IMR-90 (cell line): Measurements from ENCODE around the gene RRAGD. TPM values are rescaled to one million over a fixed set of nuclear protein-coding genes. Genes with fewer than 3 reads are reported as not detected.

ENCODE experiments used
- ATAC-seq: fragments of 200-7000 bp; cut with Tn5 transposase; 2 replicates; pipeline ENCODE4 v1.9.1; 2020; ENCODE audit warnings: low read depth, mild to moderate bottlenecking, moderate library complexity
- BruUV-seq: library from RNA; stranded (reverse); fragments of 400-500 nt; replicated peaks from 2 replicates; lab custom pipeline; 2021; lab: Mats Ljungman, UMichigan
- CTCF ChIA-PET: fragments of 300-600 bp; formaldehyde crosslinking; extraction: SDS; loops from one replicate; lab custom pipeline; 2021; ENCODE audit warnings: antibody characterized with exemption; lab: Yijun Ruan, JAX
- POLR2A ChIA-PET: fragments of 300-600 bp; sonication (Branson Sonifier 250); formaldehyde crosslinking; loops from one replicate; lab custom pipeline; 2022; ENCODE audit warnings: antibody characterized with exemption; ENCODE audit not compliant: unreplicated experiment; lab: Charles Lee
- DNase-seq: peaks from one replicate; pipeline ENCODE4 v3.0.0; 2013
- H2AFZ ChIP-seq: replicated peaks from 2 replicates; pipeline ENCODE3; 2013; ENCODE audit warnings: low read length, mild to moderate bottlenecking; ENCODE audit not compliant: poor library complexity
- H2AK5ac ChIP-seq: 2 replicates; pipeline ENCODE4 v1.6.1; 2013; ENCODE audit warnings: low read depth, low read length, inconsistent platforms
- H2AK9ac ChIP-seq: replicated peaks from 2 replicates; pipeline ENCODE3; 2013; ENCODE audit warnings: mild to moderate bottlenecking, low read depth, low read length, moderate library complexity; ENCODE audit not compliant: poor library complexity
- H2BK120ac ChIP-seq: 2 replicates; pipeline ENCODE4 v1.6.1; 2013; ENCODE audit warnings: low read depth, low read length, inconsistent platforms
- H2BK15ac ChIP-seq: 3 replicates; pipeline ENCODE4 v1.6.1; 2013; ENCODE audit warnings: low read depth, low read length, inconsistent platforms
- H2BK20ac ChIP-seq: 2 replicates; pipeline ENCODE4 v1.6.1; 2013; ENCODE audit warnings: low read depth, mild to moderate bottlenecking, inconsistent platforms, low read length, moderate library complexity
- H2BK5ac ChIP-seq: 2 replicates; pipeline ENCODE4 v1.6.1; 2013; ENCODE audit warnings: mild to moderate bottlenecking, low read depth, low read length, inconsistent platforms; ENCODE audit not compliant: poor library complexity, severe bottlenecking
- H3K14ac ChIP-seq: replicated peaks from 2 replicates; pipeline ENCODE4 v1.6.1; 2013; ENCODE audit warnings: low read depth, low read length, inconsistent platforms
- H3K18ac ChIP-seq: 2 replicates; pipeline ENCODE4 v1.6.1; 2013; ENCODE audit warnings: low read depth, low read length, control low read depth
- H3K23ac ChIP-seq: 2 replicates; pipeline ENCODE4 v1.6.1; 2013; ENCODE audit warnings: low read depth, low read length, inconsistent platforms
- H3K27ac ChIP-seq: 2 replicates; pipeline ENCODE4 v1.5.1; 2013; ENCODE audit warnings: mild to moderate bottlenecking, control low read depth, low read length; ENCODE audit not compliant: insufficient read depth
- H3K27me3 ChIP-seq: 2 replicates; pipeline ENCODE4 v1.6.1; 2013; ENCODE audit warnings: low read length; ENCODE audit not compliant: control insufficient read depth, insufficient read depth
- H3K36me3 ChIP-seq: 2 replicates; pipeline ENCODE4 v1.6.1; 2013; ENCODE audit warnings: low read length, mixed read lengths; ENCODE audit not compliant: control insufficient read depth, insufficient read depth
- H3K4ac ChIP-seq: 2 replicates; pipeline ENCODE4 v1.6.1; 2013; ENCODE audit warnings: low read depth, low read length, inconsistent platforms
- H3K4me1 ChIP-seq: 2 replicates; pipeline ENCODE4 v1.6.1; 2013; ENCODE audit warnings: low read length, mixed read lengths; ENCODE audit not compliant: control insufficient read depth, insufficient read depth
- H3K4me2 ChIP-seq: 2 replicates; pipeline ENCODE4 v1.6.1; 2013; ENCODE audit warnings: low read depth, mild to moderate bottlenecking, control low read depth, low read length, moderate library complexity
- H3K4me3 ChIP-seq: 2 replicates; pipeline ENCODE4 v1.5.1; 2013; ENCODE audit warnings: low read depth, mild to moderate bottlenecking, control low read depth, low read length, moderate library complexity; ENCODE audit not compliant: insufficient read depth
- H3K56ac ChIP-seq: 2 replicates; pipeline ENCODE4 v1.6.1; 2013; ENCODE audit warnings: low read length, inconsistent platforms; ENCODE audit not compliant: insufficient read depth; ENCODE audit errors: extremely low read depth
- H3K79me1 ChIP-seq, 2 experiments: 2 replicates each; pipeline ENCODE4 v1.6.1; 2013; ENCODE audit warnings: low read length in 2 of 2, inconsistent platforms in 1 of 2, low read depth in 1 of 2
- H3K9ac ChIP-seq: 2 replicates; pipeline ENCODE4 v1.6.1; 2013; ENCODE audit warnings: low read depth, low read length, control low read depth
- H3K9me1 ChIP-seq: 2 replicates; pipeline ENCODE4 v1.6.1; 2013; ENCODE audit warnings: low read length, inconsistent platforms; ENCODE audit not compliant: insufficient read depth
- H3K9me3 ChIP-seq: 2 replicates; pipeline ENCODE4 v1.6.1; 2013; ENCODE audit warnings: low read length; ENCODE audit not compliant: control insufficient read depth, insufficient read depth
- H4K20me1 ChIP-seq: 2 replicates; pipeline ENCODE4 v1.6.1; 2013; ENCODE audit warnings: low read length, inconsistent platforms; ENCODE audit not compliant: insufficient read depth
- H4K5ac ChIP-seq: 2 replicates; pipeline ENCODE4 v1.6.1; 2013; ENCODE audit warnings: mild to moderate bottlenecking, low read depth, low read length, control low read depth
- H4K8ac ChIP-seq, 2 experiments: 2 replicates each; pipeline ENCODE4 v1.6.1; 2013; ENCODE audit warnings: low read depth in 2 of 2, low read length in 2 of 2, control low read depth in 1 of 2, inconsistent platforms in 1 of 2
- H4K91ac ChIP-seq: 2 replicates; pipeline ENCODE4 v1.6.1; 2013; ENCODE audit warnings: low read depth, low read length, inconsistent platforms; ENCODE audit not compliant: insufficient read depth
- CHD1 ChIP-seq: IDR thresholded peaks from 2 replicates; pipeline ENCODE4 v1.6.1; 2012; ENCODE audit warnings: low read depth, low read length, improper control_type of control experiment
- MAZ ChIP-seq: IDR thresholded peaks from 2 replicates; pipeline ENCODE4 v1.6.1; 2012; ENCODE audit warnings: low read depth, mild to moderate bottlenecking, low read length, improper control_type of control experiment, moderate library complexity, borderline replicate concordance
- SMC3 ChIP-seq: fragments of 150-350 bp; IDR thresholded peaks from 2 replicates; pipeline ENCODE4 v1.6.1; 2016; ENCODE audit warnings: low read depth, mild to moderate bottlenecking, antibody characterized with exemption, low read length, moderate library complexity
- USF2 ChIP-seq: fragments of 150-350 bp; IDR thresholded peaks from 2 replicates; pipeline ENCODE4 v1.6.1; 2017; ENCODE audit warnings: mild to moderate bottlenecking, antibody characterized with exemption, low read length, low read depth
- WGBS, 2 experiments: methylation state at CpG; one replicate each; pipeline versions ENCODE4 v1.1.5 to v1.1.7; 2013; ENCODE audit warnings: missing lambda C conversion rate in 2 of 2; ENCODE audit not compliant: insufficient read length in 1 of 2; ENCODE audit errors: extremely low coverage in 2 of 2; 5-methylcytosine and 5-hydroxymethylcytosine counted together
- dilution Hi-C: fragments of 300-500 bp; cut with HindIII; formaldehyde crosslinking; loops from one replicate; pipeline ENCODE4 v1.14.3; 2018; ENCODE audit warnings: low sequenced_read_pairs; ENCODE audit not compliant: unreplicated experiment
- in situ Hi-C: fragments of 300-500 bp; cut with MboI; formaldehyde crosslinking; loops from 3 replicates; pipeline ENCODE4 v1.14.3; 2019; ENCODE audit warnings: low sequenced_read_pairs, inconsistent platforms, mixed read lengths
- intact Hi-C: fragments of 100-400 bp; cut with micrococcal nuclease; formaldehyde crosslinking; loops from 2 replicates; pipeline ENCODE4 v1.10.0; 2022
- polyA plus RNA-seq, 3 experiments: library from polyadenylated mRNA; depleted of rRNA; stranded (reverse); fragments of >200 nt; gene quantifications; 2 replicates each; pipeline ENCODE4 v1.2.3, GENCODE V29; 2012; ENCODE audit warnings: low replicate concordance in 1 of 3
- total RNA-seq: library from RNA; depleted of rRNA; stranded (reverse); fragments of >200 nt; gene quantifications from 2 replicates; pipeline ENCODE4 v1.2.3, GENCODE V29; 2012

Gene RRAGD
- total and polyA plus RNA-seq, 2 of the 4 experiments (the other 2 are of a cell fraction), result not detected

GRCh38 chr6:89400050-89400449 is 12.0 kb downstream of the RRAGD start:
- Histone ChIP-seq H3K56ac (no peak overlapping the region), H3K9ac (no peak overlapping the region), H3K27me3 (peaks cover 5% of the 10 kb centered on the region), H4K91ac (no peak overlapping the region), H2BK120ac (no peak overlapping the region), H3K4me3 (no peak overlapping the region), H3K4me2 (no peak overlapping the region), H2AFZ (no peak overlapping the region), H4K8ac (no peak overlapping the region), H2BK15ac (no peak overlapping the region), H3K9me3 (no peaks in the 10 kb centered on the region), H3K4ac (no peak overlapping the region), H3K9me1 (no peaks in the 10 kb centered on the region), H3K23ac (no peak overlapping the region), H2AK9ac (no peak overlapping the region), H2BK20ac (no peak overlapping the region), H3K14ac (no peak overlapping the region), H3K27ac (no peak overlapping the region), H2BK5ac (no peak overlapping the region), H4K5ac (no peak overlapping the region), H4K20me1 (no peaks in the 10 kb centered on the region), H3K36me3 (no peaks in the 10 kb centered on the region), H3K79me1 (no peaks in the 10 kb centered on the region), H2AK5ac (no peak overlapping the region), H3K4me1 (no peaks in the 10 kb centered on the region), H3K18ac (no peak overlapping the region)
- CTCF ChIA-PET, result no interaction called here
- dilution Hi-C loops, result no loop called here
- ATAC-seq (no peak), DNase-seq (no peak)
- WGBS, 2 experiments, result no CpG with 5 or more reads among the region's 3 CpGs
- POLR2A ChIA-PET, result no interaction called here
- intact Hi-C loops, result no loop called here
- BruUV-seq, result no TSS peak
- TF ChIP-seq SMC3, result no peak
- TF ChIP-seq CHD1, result no peak
- no peak for TF ChIP-seq USF2
- TF ChIP-seq MAZ, result no peak
- in situ Hi-C loops, result no loop called here
